H9 (cell line): ENCODE measurements around the gene PLD1. TPM values are rescaled to one million over a fixed set of nuclear protein-coding genes. Genes with fewer than 3 reads are reported as not detected.

Experiments
- DNase-seq: peaks from one replicate; pipeline ENCODE4 v3.0.0-alpha.2; 2017
- H2AFZ ChIP-seq: one replicate; pipeline ENCODE4 v1.6.1; 2013; ENCODE audit warnings: mild to moderate bottlenecking, low read length, control low read depth, moderate library complexity
- H2AK5ac ChIP-seq: 2 replicates; pipeline ENCODE4 v1.6.1; 2013; ENCODE audit warnings: low read length, control low read depth, mixed read lengths; ENCODE audit not compliant: insufficient read length
- H2BK120ac ChIP-seq: one replicate; pipeline ENCODE4 v1.6.1; 2013; ENCODE audit warnings: low read depth, mild to moderate bottlenecking, low read length, control low read depth, inconsistent platforms; ENCODE audit not compliant: poor library complexity, severe bottlenecking
- H2BK12ac ChIP-seq: 2 replicates; pipeline ENCODE4 v1.6.1; 2013; ENCODE audit warnings: low read length, control low read depth, mixed read lengths, low read depth; ENCODE audit not compliant: insufficient read length
- H2BK15ac ChIP-seq: 2 replicates; pipeline ENCODE4 v1.6.1; 2013; ENCODE audit warnings: low read depth, low read length, control low read depth
- H2BK20ac ChIP-seq: one replicate; pipeline ENCODE4 v1.6.1; 2013; ENCODE audit warnings: low read depth, mild to moderate bottlenecking, low read length, control low read depth, inconsistent platforms; ENCODE audit not compliant: poor library complexity, severe bottlenecking
- H2BK5ac ChIP-seq: 2 replicates; pipeline ENCODE4 v1.6.1; 2013; ENCODE audit warnings: low read length, control low read depth, mixed read lengths; ENCODE audit not compliant: insufficient read length
- H3K14ac ChIP-seq: 2 replicates; pipeline ENCODE4 v1.6.1; 2013; ENCODE audit warnings: low read length, control low read depth; ENCODE audit not compliant: insufficient read depth
- H3K18ac ChIP-seq: 2 replicates; pipeline ENCODE4 v1.6.1; 2013; ENCODE audit warnings: low read depth, mild to moderate bottlenecking, mixed read lengths, low read length, control low read depth; ENCODE audit not compliant: insufficient read length
- H3K23ac ChIP-seq: 2 replicates; pipeline ENCODE4 v1.6.1; 2013; ENCODE audit warnings: low read length, control low read depth, mixed read lengths, low read depth; ENCODE audit not compliant: insufficient read length
- H3K23me2 ChIP-seq: 2 replicates; pipeline ENCODE4 v1.6.1; 2013; ENCODE audit warnings: low read depth, mild to moderate bottlenecking, mixed read lengths, low read length, control low read depth; ENCODE audit not compliant: insufficient read length, poor library complexity, severe bottlenecking
- H3K27ac ChIP-seq: 2 replicates; pipeline ENCODE4 v1.5.1; 2013; ENCODE audit warnings: low read length, control low read depth, mixed read lengths, low read depth; ENCODE audit not compliant: insufficient read length
- H3K27me3 ChIP-seq: 2 replicates; pipeline ENCODE4 v1.6.1; 2013; ENCODE audit warnings: low read length, control low read depth, inconsistent platforms; ENCODE audit not compliant: insufficient read depth
- H3K4ac ChIP-seq: 2 replicates; pipeline ENCODE4 v1.6.1; 2013; ENCODE audit warnings: low read depth, mild to moderate bottlenecking, control low read depth, inconsistent platforms, low read length, moderate library complexity
- H3K4me1 ChIP-seq: 2 replicates; pipeline ENCODE4 v1.6.1; 2013; ENCODE audit warnings: low read length, control low read depth, inconsistent platforms; ENCODE audit not compliant: insufficient read depth
- H3K4me2 ChIP-seq: 2 replicates; pipeline ENCODE4 v1.6.1; 2013; ENCODE audit warnings: low read length, control low read depth, mixed read lengths; ENCODE audit not compliant: insufficient read length, insufficient read depth
- H3K56ac ChIP-seq: 2 replicates; pipeline ENCODE4 v1.6.1; 2013; ENCODE audit warnings: low read depth, mild to moderate bottlenecking, mixed read lengths, low read length, control low read depth; ENCODE audit not compliant: insufficient read length
- H3K79me1 ChIP-seq: 2 replicates; pipeline ENCODE4 v1.6.1; 2013; ENCODE audit warnings: low read depth, mild to moderate bottlenecking, moderate library complexity, low read length, control low read depth, inconsistent platforms; ENCODE audit not compliant: insufficient read depth, poor library complexity, severe bottlenecking
- H3K79me2 ChIP-seq: 2 replicates; pipeline ENCODE4 v1.6.1; 2013; ENCODE audit warnings: low read length, control low read depth, inconsistent platforms; ENCODE audit not compliant: insufficient read depth
- H3K9ac ChIP-seq: 2 replicates; pipeline ENCODE4 v1.6.1; 2013; ENCODE audit warnings: low read length, control low read depth, mixed read lengths; ENCODE audit not compliant: insufficient read length; ENCODE audit errors: extremely low read depth
- H3K9me3 ChIP-seq: one replicate; pipeline ENCODE4 v1.6.1; 2013; ENCODE audit warnings: low read depth, low read length, inconsistent platforms; ENCODE audit not compliant: control insufficient read depth
- H3T11ph ChIP-seq: one replicate; pipeline ENCODE4 v1.6.1; 2013; ENCODE audit warnings: mild to moderate bottlenecking, low read length, control low read depth, inconsistent platforms
- H4K20me1 ChIP-seq: one replicate; pipeline ENCODE4 v1.6.1; 2013; ENCODE audit not compliant: control insufficient read depth, insufficient read length, insufficient read depth
- H4K5ac ChIP-seq: 2 replicates; pipeline ENCODE4 v1.6.1; 2013; ENCODE audit warnings: low read depth, mild to moderate bottlenecking, mixed read lengths, low read length, control low read depth; ENCODE audit not compliant: insufficient read length
- H4K8ac ChIP-seq: replicated peaks from 2 replicates; pipeline ENCODE4 v1.6.1; 2013; ENCODE audit warnings: low read length, control low read depth, mixed read lengths, low read depth; ENCODE audit not compliant: insufficient read length
- H4K91ac ChIP-seq: 2 replicates; pipeline ENCODE4 v1.6.1; 2013; ENCODE audit warnings: low read depth, mild to moderate bottlenecking, moderate library complexity, mixed read lengths, low read length, control low read depth; ENCODE audit not compliant: insufficient read length
- H3K27ac Mint-ChIP-seq, 3 experiments: 2 replicates in 2 of 3; 3 replicates in 1 of 3; pipeline ENCODE4 v1.8.0; 2020 to 2021; ENCODE audit warnings: mixed read lengths in 3 of 3, mild to moderate bottlenecking in 1 of 3, moderate library complexity in 1 of 3
- H3K27me3 Mint-ChIP-seq: 2 replicates; pipeline ENCODE4 v1.8.0; 2021; ENCODE audit warnings: low read depth, mild to moderate bottlenecking, moderate library complexity, mixed read lengths
- H3K36me3 Mint-ChIP-seq, 3 experiments: 2 replicates in 2 of 3; 3 replicates in 1 of 3; pipeline ENCODE4 v1.8.0; 2020 to 2021; ENCODE audit warnings: low read depth in 3 of 3, mixed read lengths in 3 of 3; ENCODE audit not compliant: insufficient read depth in 1 of 3
- H3K4me1 Mint-ChIP-seq, 2 experiments: 2 replicates each; pipeline ENCODE4 v1.8.0; 2020; ENCODE audit warnings: mixed read lengths in 2 of 2
- H3K4me3 Mint-ChIP-seq, 2 experiments: 2 replicates in 1 of 2; 3 replicates in 1 of 2; pipeline ENCODE4 v1.8.0; 2020 to 2021; ENCODE audit warnings: mild to moderate bottlenecking in 2 of 2, mixed read lengths in 2 of 2, moderate library complexity in 1 of 2
- H3K9me3 Mint-ChIP-seq, 2 experiments: 2 replicates in 1 of 2; 3 replicates in 1 of 2; pipeline ENCODE4 v1.8.0; 2020; ENCODE audit warnings: mild to moderate bottlenecking in 2 of 2, mixed read lengths in 2 of 2, moderate library complexity in 1 of 2
- CTCF ChIP-seq: fragments of 200-600 bp; sonication (generic); conservative IDR thresholded peaks from 3 replicates; pipeline ENCODE4 v1.8.0; 2021; ENCODE audit warnings: antibody characterized with exemption, mild to moderate bottlenecking
- WGBS: extraction: QIAGEN DNeasy Blood & Tissue Kit; methylation state at CpG from one replicate; pipeline ENCODE4 v1.1.7; 2013; ENCODE audit warnings: missing lambda C conversion rate, low lambda C conversion rate, mixed read lengths; ENCODE audit not compliant: insufficient read length; ENCODE audit errors: extremely low coverage; 5-methylcytosine and 5-hydroxymethylcytosine counted together
- total RNA-seq: library from RNA; stranded (reverse); gene quantifications from 2 replicates; pipeline ENCODE4 v1.2.1, GENCODE V29; 2021

The PLD1 gene
- total RNA-seq, 1 experiment from 2014 or later: 1.8 TPM

- no peak overlapping the region for H2BK15ac ChIP-seq
- no peak overlapping the region for H4K5ac ChIP-seq
- no peak overlapping the region for H3K27ac ChIP-seq
- peaks cover 5 to 8% of the 10 kb centered on the region in 2 experiments; a peak in 3 of 4 replicates for H3K4me1 Mint-ChIP-seq
- H3K56ac ChIP-seq: no peak overlapping the region
- peaks cover 6 to 10% of the 10 kb centered on the region in 2 experiments; a peak in 4 of 5 replicates for H3K9me3 Mint-ChIP-seq
- H3K27me3 Mint-ChIP-seq: no peaks in the 10 kb centered on the region
- H3K79me1 ChIP-seq: no peaks in the 10 kb centered on the region
- H3K4ac ChIP-seq: no peak overlapping the region
- no peaks in the 10 kb centered on the region for H3K9me3 ChIP-seq
- no peaks in the 10 kb centered on the region for H3K79me2 ChIP-seq
- no peak overlapping the region for H3K9ac ChIP-seq
- H3K18ac ChIP-seq: no peak overlapping the region
- no peak overlapping the region for H2BK5ac ChIP-seq
- no peak overlapping the region for H3K23ac ChIP-seq
- no peak overlapping the region for H2BK12ac ChIP-seq
- no peak for TF ChIP-seq CTCF
- no peak overlapping the region for H3T11ph ChIP-seq
- H3K27me3 ChIP-seq: no peaks in the 10 kb centered on the region
- no CpG with 5 or more reads among the region's 2 CpGs for WGBS
- H2AK5ac ChIP-seq: no peak overlapping the region
- H3K4me3 Mint-ChIP-seq: no peak overlapping the region
- no peak for DNase-seq
- peaks cover 2 to 4% (median 3%) of the 10 kb centered on the region in 3 experiments; a peak in 4 of 7 replicates for H3K36me3 Mint-ChIP-seq
- no peak overlapping the region for H2BK20ac ChIP-seq
- H2BK120ac ChIP-seq: no peak overlapping the region
- no peak overlapping the region for H2AFZ ChIP-seq
- H4K91ac ChIP-seq: no peak overlapping the region
- no peaks in the 10 kb centered on the region for H3K23me2 ChIP-seq
- H3K14ac ChIP-seq: no peak overlapping the region
- no peak overlapping the region for H3K27ac Mint-ChIP-seq
- H3K4me1 ChIP-seq: no peaks in the 10 kb centered on the region
- no peak overlapping the region for H4K8ac ChIP-seq
- H4K20me1 ChIP-seq: no peaks in the 10 kb centered on the region
- no peak overlapping the region for H3K4me2 ChIP-seq
Measured at GRCh38 chr3:171703144-171703543, 107.1 kb downstream of the PLD1 start.
